WI38 (cell line): ENCODE data around the gene SKAP2.

Experiments
- H3K4me3 ChIP-seq: 2 replicates; pipeline ENCODE4 v1.5.1; 2011; ENCODE audit warnings: low read depth, mild to moderate bottlenecking, control low read depth, low read length
- CTCF ChIP-seq: IDR thresholded peaks from 2 replicates; pipeline ENCODE4 v1.5.1; 2012; ENCODE audit warnings: low read depth, mild to moderate bottlenecking, control low read depth, low read length

The SKAP2 gene

GRCh38 chr7:26696978-26697377 lies 167.4 kb downstream of the SKAP2 start:
- no peak overlapping the region for H3K4me3 ChIP-seq
- no peak for TF ChIP-seq CTCF

- H3K4me3 ChIP-seq: no peak overlapping the region
- TF ChIP-seq CTCF: no peak
These were observed 168.2 kb downstream of the SKAP2 start for GRCh38 chr7:26696161-26696560.

GRCh38 chr7:26694713-26695112 lies 169.7 kb downstream of the SKAP2 start:
- H3K4me3 ChIP-seq: no peak overlapping the region
- no peak for TF ChIP-seq CTCF

GRCh38 chr7:26694141-26694540 lies 170.2 kb downstream of the SKAP2 start:
- TF ChIP-seq CTCF: no peak

GRCh38 chr7:26691886-26692285 lies 172.5 kb downstream of the SKAP2 start:
- H3K4me3 ChIP-seq: no peak overlapping the region
- no peak for TF ChIP-seq CTCF

More at GRCh38 chr7:26694141-26694540, 170.2 kb downstream of the SKAP2 start:
- H3K4me3 ChIP-seq: no peak overlapping the region

- TF ChIP-seq CTCF: no peak
These were observed 173.0 kb downstream of the SKAP2 start for GRCh38 chr7:26691406-26691805.

GRCh38 chr7:26690135-26690805 lies 174.1 kb downstream of the SKAP2 start:
- H3K4me3 ChIP-seq: no peak overlapping the region
- TF ChIP-seq CTCF: no peak

More at GRCh38 chr7:26691406-26691805, 173.0 kb downstream of the SKAP2 start:
- no peak overlapping the region for H3K4me3 ChIP-seq
